MM.1S (cell line): ENCODE data around the gene DNAJA1.
"Not testable (repeated sequence)": the region's sequence is repeated elsewhere in the genome, so short reads cannot be mapped to it uniquely, and the experiment has no call there.

Source experiments
- CTCF ChIP-seq: fragments of 300-600 bp; sonication (generic); IDR thresholded peaks from 2 replicates; pipeline ENCODE4 v1.5.1; 2016; ENCODE audit warnings: antibody characterized with exemption, low read length, mixed read lengths
- EZH2 ChIP-seq: fragments of 300-600 bp; sonication (generic); optimal IDR thresholded peaks from 2 replicates; pipeline ENCODE3; 2017; ENCODE audit warnings: low read depth, mild to moderate bottlenecking, antibody characterized with exemption, low read length, mixed read lengths
- EZH2phosphoT487 ChIP-seq: fragments of 300-600 bp; sonication (generic); IDR thresholded peaks from 2 replicates; pipeline ENCODE4 v1.6.1; 2018; ENCODE audit warnings: antibody characterized with exemption, low read length

- TF ChIP-seq CTCF, EZH2phosphoT487, EZH2: not testable (repeated sequence)
Observed at GRCh38 chr9:33000682-33001055, 24.4 kb upstream of the DNAJA1 start.
